ENCODE data around the gene ZYX.

GRCh38 chr7:143392875-143393266, 11.7 kb downstream of the ZYX start:
- TF ChIP-seq CTCF (IDR thresholded peaks at IDR 0.05; ENCODE audit: insufficient read depth, low read depth, low read length) (no peak), EZH2 (IDR thresholded peaks at IDR 0.05; ENCODE audit: insufficient read depth, low read length) (no peak)

Measured in astrocyte (in vitro differentiated cells and primary cell).